ENCODE measurements around the gene C14orf180. TPM values are rescaled to one million over a fixed set of nuclear protein-coding genes. Genes with fewer than 3 reads are reported as not detected.

Gene C14orf180
- total RNA-seq, 2 donors from 2014 or later = 1.1 to 5.1 TPM

GRCh38 chr14:104582662-104583061 is 3.1 kb downstream of the C14orf180 start:
- no peak for ATAC-seq (ENCODE audit: insufficient number of reproducible peaks, low FRiP score, low read depth)
- Histone ChIP-seq H3K9me3 (no peaks in the 10 kb centered on the region), H3K36me3 (no peaks in the 10 kb centered on the region), H3K4me1 (ENCODE audit: control insufficient read depth in 1 of 2, low read depth in 2 of 2) (peaks cover 50 to 95% of the 10 kb centered on the region in 2 donors), H3K27ac (peak overlapping the region; percentile 25 to 44), H3K27me3 (replicated peaks; ENCODE audit: insufficient read depth) (no peaks in the 10 kb centered on the region), H3K4me3 (peak overlapping the region; percentile 57)
- TF ChIP-seq CTCF (IDR thresholded peaks at IDR 0.05) = no peak
- no peak for DNase-seq (ENCODE audit: low spot score)

GRCh38 chr14:104583424-104584306 is 4.1 kb downstream of the C14orf180 start:
- no peak for ATAC-seq (ENCODE audit: insufficient number of reproducible peaks, low FRiP score, low read depth)
- H3K4me1 ChIP-seq (ENCODE audit: control insufficient read depth in 1 of 2, low read depth in 2 of 2) = peaks cover 50 to 86% of the 10 kb centered on the region in 2 donors
- H3K36me3 ChIP-seq = no peaks in the 10 kb centered on the region
- H3K27ac ChIP-seq = no peak overlapping the region
- H3K27me3 ChIP-seq (replicated peaks; ENCODE audit: insufficient read depth) = no peaks in the 10 kb centered on the region
- DNase-seq (ENCODE audit: low spot score) = no peak
- no peak for TF ChIP-seq CTCF (IDR thresholded peaks at IDR 0.05)
- no peak overlapping the region for H3K4me3 ChIP-seq
- no peaks in the 10 kb centered on the region for H3K9me3 ChIP-seq

- no peak for TF ChIP-seq CTCF (IDR thresholded peaks at IDR 0.05)
- no peak overlapping the region for H3K4me3 ChIP-seq
- no peaks in the 10 kb centered on the region for H3K27me3 ChIP-seq (replicated peaks; ENCODE audit: insufficient read depth)
- H3K9me3 ChIP-seq = no peaks in the 10 kb centered on the region
- no peak overlapping the region for H3K27ac ChIP-seq
- DNase-seq (ENCODE audit: low spot score) (no peak), ATAC-seq (ENCODE audit: insufficient number of reproducible peaks, low FRiP score, low read depth) (no peak)
- H3K4me1 ChIP-seq (ENCODE audit: control insufficient read depth in 1 of 2, low read depth in 2 of 2) = peaks cover 45 to 77% of the 10 kb centered on the region in 2 donors
- no peaks in the 10 kb centered on the region for H3K36me3 ChIP-seq
Observed at GRCh38 chr14:104584557-104584956, 5.0 kb downstream of the C14orf180 start.

GRCh38 chr14:104585966-104586697 is 6.6 kb downstream of the C14orf180 start:
- H3K4me1 ChIP-seq (ENCODE audit: control insufficient read depth in 1 of 2, low read depth in 2 of 2) = peaks cover 30 to 62% of the 10 kb centered on the region in 2 donors
- TF ChIP-seq CTCF (IDR thresholded peaks at IDR 0.05) = no peak
- H3K36me3 ChIP-seq = no peaks in the 10 kb centered on the region
- no peaks in the 10 kb centered on the region for H3K9me3 ChIP-seq
- no peaks in the 10 kb centered on the region for H3K27me3 ChIP-seq (replicated peaks; ENCODE audit: insufficient read depth)
- no peak overlapping the region for H3K4me3 ChIP-seq
- no peak for ATAC-seq (ENCODE audit: insufficient number of reproducible peaks, low FRiP score, low read depth)
- DNase-seq (ENCODE audit: low spot score) = peak; percentile 31
- peak overlapping the region; percentile 72 to 78 for H3K27ac ChIP-seq

Data from thoracic aorta (tissue), 2 donors.